ENCODE data around the gene PLD4. TPM values are rescaled to one million over a fixed set of nuclear protein-coding genes. Genes with fewer than 3 reads are reported as not detected.
"Not testable (repeated sequence)": the region's sequence is repeated elsewhere in the genome, so short reads cannot be mapped to it uniquely, and the experiment has no call there.

The PLD4 gene
- total RNA-seq, 1 donor from 2014 or later = not detected

DNA sequence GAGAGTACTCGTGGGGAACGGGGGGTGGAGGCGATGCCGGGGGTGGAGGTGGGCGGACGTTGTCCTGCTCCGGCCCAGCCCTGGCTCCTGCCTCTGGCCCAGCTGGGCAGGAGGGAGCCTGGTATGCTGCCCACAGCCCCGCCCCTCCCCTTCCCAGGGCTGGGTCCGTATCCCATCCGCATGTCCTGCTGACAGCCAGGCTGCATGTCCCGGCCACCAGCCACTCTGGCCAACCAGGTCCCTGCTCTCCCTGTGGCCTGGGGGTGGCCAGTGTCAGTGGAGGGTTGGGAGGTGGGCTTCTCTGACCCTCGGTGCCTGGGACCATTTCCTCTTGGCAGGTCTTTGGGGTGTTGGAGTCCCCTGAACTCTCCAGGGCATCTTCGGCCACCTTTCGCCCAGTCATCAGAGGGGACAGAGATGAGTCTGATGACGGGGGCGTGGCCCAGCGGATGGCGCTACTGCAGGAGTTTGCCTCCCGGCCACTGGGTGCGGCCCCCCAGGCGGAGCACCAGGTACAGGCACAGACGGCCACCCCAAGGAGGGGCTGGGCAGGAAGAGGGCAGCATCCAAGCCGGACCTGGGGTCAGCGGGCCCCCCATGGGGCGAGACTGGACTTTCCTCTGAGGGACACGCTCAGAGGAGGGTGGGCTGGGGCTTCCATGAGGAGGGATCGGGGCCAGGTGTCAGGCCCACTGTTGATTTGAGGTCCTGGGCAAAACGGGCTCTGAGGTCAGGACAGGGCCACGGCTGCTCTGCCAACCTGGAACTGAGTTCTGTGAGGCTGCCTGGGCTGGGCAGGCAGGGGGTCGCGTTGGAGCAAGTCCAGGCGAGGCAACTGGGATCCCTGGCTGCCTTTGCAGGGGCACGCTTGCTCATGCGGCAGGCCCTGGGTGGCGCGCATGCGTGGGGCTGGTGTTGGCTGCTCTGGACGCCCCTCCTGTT is 39.4 kb upstream of the PLD4 start:
- ATAC-seq (no peak), DNase-seq (ENCODE audit: missing footprints) (peak; percentile 50)
- intact Hi-C loops (cut with DNase I) = no loop called here

DNA sequence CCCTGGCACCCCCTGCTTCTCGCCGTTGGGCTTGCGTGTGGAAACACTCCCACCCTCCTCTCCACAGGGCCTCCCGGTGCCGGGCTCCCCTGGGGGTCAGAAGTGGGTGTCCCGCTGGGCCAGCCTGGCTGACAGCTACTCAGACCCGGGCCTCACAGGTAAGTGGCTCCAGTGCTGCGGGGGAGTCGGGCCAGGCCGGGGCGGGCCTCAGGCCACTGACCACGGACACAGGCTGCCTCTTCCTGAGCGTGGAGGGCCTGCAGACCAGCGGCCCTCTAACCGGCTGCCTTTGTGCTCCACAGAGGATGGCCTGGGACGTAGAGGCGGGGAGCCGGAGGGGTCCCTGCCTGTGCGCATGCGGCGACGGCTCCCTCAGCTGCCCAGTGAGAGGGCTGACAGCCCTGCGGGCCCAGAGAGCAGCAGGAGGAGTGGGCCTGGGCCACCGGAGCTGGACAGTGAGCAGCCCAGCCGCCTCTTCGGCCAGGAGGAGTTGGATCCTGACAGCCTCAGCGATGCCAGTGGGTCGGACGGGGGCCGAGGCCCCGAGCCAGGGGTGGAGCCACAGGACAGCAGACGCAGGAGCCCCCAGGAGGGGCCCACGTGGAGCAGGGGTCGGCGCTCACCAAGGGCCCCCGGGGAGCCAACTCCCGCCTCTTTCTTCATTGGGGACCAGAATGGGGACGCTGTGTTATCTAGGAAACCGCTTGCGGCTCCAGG is 38.5 kb upstream of the PLD4 start:
- ATAC-seq = no peak
- DNase-seq (ENCODE audit: missing footprints) = peak; percentile 65

DNA sequence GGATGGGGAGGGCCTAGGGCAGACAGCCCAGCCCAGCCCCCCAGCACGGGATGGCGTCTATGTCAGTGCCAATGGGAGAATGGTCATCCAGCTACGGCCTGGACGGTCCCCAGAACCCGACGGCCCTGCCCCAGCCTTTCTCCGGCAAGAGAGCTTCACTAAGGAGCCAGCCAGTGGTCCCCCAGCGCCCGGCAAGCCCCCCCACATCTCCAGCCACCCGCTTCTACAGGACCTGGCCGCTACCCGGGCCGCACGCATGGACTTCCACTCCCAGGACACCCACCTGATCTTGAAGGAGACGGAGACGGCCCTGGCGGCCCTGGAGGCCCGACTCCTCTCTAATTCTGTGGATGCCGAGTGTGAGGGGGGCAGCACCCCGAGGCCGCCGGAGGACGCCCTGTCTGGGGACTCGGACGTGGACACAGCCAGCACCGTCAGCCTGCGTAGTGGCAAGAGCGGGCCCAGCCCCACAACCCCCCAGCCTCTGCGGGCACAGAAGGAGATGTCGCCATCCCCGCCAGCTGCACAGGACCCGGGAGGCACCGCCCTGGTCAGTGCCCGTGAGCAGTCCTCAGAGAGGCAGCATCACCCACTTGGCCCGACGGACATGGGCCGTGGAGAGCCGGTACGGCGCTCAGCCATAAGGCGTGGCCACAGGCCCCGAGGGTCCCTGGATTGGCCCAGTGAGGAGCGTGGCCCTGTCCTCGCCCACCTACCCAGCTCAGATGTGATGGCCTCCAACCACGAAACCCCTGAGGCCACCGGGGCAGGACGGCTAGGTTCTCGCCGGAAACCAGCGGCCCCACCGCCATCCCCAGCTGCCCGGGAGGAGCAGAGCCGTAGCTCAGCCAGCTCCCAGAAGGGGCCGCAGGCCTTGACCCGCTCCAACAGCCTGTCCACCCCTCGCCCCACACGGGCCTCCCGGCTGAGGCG is 37.7 kb upstream of the PLD4 start:
- ATAC-seq (no peak), DNase-seq (ENCODE audit: missing footprints) (peak; percentile 60)
- intact Hi-C loops (cut with DNase I) = no loop called here

More for the DNA sequence above, 38.5 kb upstream of the PLD4 start:
- intact Hi-C loops (cut with DNase I) = no loop called here

DNA sequence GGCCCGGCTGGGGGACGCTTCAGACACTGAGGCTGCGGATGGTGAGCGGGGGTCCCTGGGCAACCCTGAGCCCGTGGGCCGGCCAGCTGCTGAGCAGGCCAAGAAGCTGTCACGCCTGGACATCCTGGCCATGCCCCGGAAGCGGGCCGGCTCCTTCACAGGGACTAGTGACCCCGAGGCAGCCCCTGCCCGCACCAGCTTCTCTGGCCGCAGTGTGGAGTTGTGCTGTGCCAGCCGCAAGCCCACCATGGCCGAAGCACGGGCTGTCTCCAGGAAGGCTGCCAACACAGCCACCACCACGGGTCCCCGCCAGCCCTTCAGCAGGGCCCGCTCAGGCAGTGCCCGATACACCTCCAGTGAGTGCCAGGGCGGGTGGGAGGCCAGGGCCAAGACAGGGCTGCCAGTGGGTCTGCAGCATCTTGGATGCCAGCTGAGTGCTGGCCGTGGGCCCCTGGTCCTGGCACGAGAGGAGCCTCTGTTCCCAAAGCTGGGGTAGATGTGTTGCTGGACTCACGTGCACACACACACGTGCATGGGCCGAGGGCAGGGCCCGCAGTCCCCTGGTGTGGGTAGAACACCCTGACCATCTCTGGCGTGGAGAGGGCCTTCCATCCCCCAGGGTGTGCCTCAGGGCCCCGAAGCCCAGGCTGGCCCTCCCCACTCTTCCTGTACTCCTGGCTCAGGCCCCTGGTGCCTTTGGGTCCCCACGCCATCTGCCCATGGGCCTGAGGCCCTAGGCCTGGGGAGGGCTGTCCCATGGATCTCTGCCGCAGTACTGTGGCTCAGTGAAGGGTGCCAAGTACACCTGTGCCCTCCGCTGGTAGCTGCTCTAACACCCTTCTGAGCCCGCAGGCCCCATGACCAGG is 36.8 kb upstream of the PLD4 start:
- ATAC-seq (no peak), DNase-seq (ENCODE audit: missing footprints) (peak; percentile 30)
- intact Hi-C loops (cut with DNase I) = no loop called here

DNA sequence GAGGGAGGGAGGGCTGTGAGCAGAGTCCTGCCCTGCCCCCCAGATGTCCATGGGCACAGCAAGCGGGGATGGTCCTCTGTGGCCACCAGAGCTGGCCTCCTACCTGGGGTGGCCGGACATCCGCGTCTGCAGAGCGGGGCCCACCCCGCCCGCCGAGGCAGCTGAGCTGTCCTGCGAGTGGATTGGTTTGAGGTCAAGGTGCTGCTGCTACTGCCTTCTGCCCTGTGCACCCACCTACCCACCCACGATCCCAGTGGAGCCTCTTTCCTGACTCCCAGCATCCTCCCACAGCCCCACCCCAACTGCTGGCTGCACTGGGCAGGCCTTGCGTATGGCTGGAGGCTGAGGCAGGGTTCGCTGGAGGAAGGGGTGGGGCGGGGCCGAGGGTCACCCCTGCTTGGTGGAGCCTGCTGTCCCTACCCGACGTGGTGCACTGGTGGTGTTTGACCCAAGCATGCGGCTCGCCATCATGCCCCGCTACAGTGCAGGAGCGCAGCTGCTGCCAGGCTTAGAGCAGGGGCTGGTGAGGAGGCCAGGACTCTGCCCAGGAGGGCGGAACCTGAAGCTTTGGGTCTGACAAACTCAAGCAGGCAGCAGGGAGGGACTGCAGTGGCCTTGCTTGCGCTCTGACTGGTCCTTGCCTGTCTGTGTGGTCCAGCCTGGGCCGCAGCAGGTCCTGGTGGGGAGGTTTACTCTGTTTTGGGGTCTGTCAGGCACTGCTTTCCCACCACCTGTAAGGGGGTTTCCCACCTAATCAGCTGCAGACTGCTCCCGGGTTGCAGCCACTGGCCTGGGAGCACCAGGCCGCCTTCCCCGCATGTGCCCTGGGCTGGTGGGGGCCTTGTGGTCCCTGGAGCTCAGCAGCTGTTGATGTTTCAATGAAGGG is 35.9 kb upstream of the PLD4 start:
- no peak for ATAC-seq
- DNase-seq (ENCODE audit: missing footprints) = peak; percentile 57
- intact Hi-C loops (cut with DNase I) = no loop called here

DNA sequence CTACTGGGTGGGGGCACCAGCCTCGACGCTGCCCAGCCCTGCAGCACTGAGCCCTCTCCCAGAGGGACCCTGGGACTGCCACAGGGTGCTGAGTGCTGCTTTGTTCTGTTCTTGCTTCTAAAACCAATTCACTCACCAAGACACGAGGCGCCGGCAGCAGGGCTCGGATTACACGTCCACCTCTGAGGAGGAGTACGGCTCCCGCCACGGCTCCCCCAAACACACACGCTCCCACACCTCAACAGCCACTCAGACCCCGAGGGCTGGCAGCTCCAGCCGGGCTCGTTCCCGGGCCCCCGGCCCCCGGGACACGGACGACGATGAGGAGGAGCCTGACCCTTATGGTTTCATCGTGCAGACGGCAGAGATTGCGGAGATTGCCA is 35.3 kb upstream of the PLD4 start:
- ATAC-seq = no peak
- intact Hi-C loops (cut with DNase I) = no loop called here
- peak; percentile 44 for DNase-seq (ENCODE audit: missing footprints)

DNA sequence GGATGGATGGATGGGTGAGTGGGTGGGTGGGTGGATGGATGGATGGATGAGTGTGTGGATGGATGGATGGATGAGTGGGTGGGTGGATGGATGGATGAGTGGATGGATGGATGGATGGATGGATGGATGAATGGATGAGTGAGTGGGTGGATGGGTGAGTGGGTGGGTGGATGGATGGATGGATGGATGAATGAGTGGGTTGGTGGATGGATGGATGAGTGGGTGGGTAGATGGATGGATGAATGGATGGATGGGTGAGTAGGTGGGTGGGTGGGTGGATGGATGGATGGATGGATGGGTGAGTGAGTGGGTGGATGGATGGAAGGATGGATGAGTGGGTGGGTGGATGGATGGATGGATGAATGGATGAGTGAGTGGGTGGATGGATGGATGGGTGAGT is 34.4 kb upstream of the PLD4 start:
- DNase-seq (ENCODE audit: missing footprints); ATAC-seq; intact Hi-C loops (cut with DNase I): not testable (repeated sequence)

DNA sequence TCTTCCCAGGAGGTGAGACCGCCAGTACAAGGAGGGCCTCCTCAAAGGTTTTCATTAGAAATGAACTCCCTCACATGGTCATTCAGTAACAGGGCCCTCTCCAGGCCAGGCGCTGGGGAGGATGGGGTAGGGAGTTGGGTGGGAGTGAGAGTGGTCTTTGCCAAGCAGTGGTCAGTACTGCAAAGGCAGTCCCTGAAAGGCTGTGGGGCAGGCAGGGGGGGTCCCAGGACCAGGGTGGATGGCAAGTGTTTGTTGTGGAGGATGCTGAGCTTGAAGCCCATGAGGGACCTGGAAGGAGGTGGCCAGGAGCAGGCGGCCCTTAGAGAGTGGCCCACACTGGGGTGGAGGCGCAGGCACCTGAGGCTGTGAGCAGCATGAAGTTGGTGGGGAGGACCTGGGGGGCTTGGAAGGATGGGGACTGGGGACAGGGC is 33.5 kb upstream of the PLD4 start:
- DNase-seq (ENCODE audit: missing footprints) = peak; percentile 53
- no peak for ATAC-seq
- intact Hi-C loops (cut with DNase I) = no loop called here

DNA sequence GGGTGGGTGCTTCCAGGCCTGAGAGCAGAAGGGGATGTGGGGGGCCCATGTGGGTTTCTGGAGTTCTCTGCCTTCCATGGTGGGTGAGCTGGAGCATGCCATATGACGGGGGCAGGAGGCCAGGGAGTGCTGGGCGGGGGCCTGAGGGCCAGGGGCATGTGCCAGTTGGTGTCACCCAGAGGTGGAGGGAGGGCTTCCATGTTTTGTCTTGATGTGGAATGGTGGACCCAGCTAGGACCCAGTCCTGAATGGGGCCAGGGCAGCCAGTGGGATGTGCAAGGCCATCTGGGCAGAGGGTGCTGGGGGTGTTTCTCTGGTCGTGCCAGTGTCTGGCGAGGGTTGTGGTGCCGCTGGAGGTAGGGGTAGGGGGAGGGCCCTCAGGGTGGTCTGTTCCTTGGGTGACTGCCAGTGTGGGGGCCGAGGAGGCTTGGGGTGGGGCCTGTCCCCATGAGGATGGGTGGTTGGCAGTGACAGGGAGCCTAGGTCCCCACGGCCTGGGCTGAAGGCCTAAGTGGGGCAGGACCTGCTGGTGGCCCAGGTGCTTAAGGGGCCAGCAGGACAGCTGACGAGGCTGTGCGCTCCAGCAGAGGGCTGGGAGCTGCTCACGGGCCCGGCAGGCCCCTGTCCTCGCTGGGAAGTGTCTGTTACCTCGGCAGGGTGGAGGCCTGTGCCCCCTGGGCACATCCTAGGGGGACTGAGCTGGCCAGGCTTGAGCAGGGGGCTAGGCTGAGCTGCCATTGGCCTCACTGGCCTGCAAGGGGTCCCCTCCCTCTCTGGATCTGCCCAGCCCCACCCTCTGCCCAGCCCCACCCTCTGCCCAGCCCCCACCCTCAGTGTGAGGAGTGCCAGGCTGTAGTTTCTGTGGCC is 32.8 kb upstream of the PLD4 start:
- intact Hi-C loops (cut with DNase I) = no loop called here
- ATAC-seq = no peak
- DNase-seq (ENCODE audit: missing footprints) = no peak

DNA sequence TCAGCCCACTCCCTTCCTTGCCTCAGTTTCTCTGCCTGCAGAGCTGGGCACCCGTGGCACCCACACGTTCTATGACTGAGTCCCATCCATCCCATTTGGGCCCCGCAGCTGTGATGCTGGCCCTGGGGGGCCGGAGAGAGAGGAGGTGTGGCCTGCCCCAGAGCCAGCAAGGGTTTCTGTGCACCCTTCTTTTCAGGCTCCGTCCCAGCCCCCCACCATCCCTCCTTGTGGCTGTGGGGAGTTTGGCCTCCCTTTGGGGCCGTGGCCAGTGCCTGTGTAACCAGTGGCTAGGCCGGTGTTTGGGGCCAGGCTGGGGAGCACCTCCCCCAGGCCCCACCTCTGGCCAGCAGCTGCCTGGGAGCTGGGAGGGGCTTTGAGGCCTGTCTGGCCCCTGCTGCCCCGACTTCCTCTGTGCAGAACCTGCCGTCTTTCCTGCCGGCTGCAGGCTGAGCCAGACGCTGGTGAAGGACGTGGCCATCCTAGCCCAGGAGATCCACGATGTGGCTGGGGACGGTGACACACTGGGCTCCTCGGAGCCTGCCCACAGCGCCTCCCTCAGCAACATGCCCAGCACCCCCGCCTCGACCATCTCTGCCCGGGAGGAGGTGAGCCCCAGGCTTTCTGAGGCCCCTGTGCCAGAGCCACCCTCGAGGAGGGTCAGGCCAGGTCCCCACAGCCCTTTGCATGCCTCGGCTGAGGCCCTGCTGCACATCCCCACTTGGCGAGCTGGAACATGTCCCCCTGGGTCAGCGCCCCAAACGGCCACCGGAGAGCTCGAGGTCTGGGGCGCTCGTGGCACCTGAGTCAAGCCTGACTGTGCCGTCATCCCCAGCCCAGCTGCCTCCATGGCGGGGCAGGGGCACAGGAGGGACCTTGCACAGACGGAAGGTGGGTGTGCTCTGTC is 31.9 kb upstream of the PLD4 start:
- DNase-seq (ENCODE audit: missing footprints) = no peak
- intact Hi-C loops (cut with DNase I) = no loop called here
- ATAC-seq = no peak

DNA sequence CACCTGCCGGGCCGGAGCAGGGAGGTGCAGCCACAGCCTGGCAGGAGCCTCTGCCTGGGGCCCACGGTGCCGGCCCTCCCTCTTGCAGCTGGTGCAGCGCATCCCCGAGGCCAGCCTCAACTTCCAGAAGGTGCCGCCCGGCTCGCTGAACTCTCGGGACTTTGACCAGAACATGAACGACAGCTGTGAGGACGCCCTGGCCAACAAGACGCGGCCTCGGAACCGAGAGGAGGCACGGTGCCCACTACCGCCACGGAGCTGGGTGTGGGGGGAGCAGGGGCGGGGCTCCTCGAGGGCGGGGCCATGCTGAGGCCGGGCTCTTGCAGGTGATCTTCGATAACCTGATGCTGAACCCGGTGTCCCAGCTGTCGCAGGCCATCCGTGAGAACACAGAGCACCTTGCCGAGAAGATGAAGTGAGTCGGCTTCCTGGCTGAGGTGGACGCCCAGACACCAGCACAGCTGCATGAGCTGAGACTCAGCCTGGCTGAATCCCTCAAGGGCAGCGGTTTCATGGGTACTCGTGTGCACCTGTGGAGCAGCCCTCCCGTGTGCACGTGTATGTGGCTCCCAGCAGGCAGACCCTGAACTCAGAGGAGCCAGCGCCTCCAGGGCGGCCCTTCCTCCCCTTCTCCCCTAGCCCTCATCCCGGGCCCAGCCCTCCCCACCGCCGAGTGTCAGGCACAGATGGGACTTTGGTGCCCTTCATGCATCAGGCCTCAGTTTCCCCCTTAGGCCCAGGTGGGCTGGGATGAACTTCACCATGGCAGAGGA is 31.1 kb upstream of the PLD4 start:
- intact Hi-C loops (cut with DNase I) = no loop called here
- DNase-seq (ENCODE audit: missing footprints) (no peak), ATAC-seq (no peak)

DNA sequence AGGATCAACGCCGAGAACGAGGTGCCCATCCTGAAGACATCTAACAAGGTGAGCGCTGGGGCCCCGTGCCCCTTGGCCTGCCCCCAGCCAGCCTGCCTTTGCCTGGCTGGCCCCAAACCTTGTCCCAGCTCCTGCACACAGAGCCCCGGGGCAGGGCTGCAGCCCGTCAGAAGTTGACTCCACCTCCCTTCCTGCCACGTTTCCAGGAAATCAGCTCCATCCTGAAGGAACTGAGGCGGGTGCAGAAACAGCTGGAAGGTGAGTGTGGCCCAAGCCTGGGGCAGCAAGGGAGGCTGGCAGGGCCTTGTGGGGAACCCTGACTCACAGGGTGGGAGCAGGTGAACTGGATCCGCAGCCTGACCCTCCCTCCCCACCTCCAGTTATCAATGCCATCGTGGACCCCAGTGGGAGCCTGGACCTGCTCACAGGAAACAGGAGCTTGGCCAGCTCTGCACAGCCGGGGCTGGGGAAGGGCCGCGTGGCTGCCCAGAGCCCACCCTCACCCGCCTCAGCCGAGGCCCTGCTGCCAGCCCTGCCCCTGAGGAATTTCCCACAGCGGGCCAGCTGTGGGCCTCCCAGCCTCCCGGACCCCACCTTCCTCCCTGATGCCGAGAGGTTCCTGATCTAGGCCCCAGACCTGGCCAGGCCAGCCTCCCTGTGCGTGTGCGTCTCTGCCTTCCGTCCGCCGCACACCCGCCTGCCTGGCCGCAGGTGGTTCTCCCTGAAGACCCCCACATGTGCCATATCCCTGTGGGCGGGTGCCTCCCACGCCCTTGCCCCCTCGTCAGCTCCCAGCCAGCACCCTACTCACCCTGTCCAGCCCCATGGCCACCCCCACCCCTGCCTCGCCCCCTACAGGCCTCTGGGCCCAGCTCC is 30.1 kb upstream of the PLD4 start:
- intact Hi-C loops (cut with DNase I) = loop anchor here (5.0 kb wide), 1 partner anchor 153 kb away; no protein-coding TSS in a partner anchor
- DNase-seq (ENCODE audit: missing footprints) (no peak), ATAC-seq (peak; percentile 14)

DNA sequence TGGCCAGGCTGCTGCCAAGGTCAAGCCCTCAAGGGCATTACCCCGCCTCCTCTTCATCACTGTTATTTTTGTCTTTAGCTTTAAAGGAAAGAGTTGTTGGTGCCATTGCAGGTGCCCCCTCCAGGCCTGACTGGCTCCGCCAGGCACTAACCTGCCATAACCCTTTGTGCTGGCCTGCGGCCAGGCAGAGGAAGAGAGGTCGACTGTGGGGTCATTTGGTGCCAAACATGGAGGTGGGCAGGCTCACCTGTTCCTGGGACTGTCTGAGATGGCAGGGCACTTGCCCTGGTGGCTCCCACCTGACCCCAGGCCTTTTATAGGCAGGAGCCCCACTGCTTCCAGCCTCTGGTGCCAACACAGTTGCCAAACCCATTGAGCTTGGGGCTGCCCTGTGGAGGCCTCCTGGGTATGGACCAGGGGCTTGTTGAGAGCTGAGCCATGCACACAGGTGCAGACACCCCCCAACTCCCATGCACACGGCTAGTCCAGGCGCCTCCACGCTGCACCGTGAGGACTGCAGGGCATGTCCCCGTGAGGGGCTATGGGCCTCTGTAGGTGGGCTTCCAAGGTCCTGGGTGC is 29.4 kb upstream of the PLD4 start:
- intact Hi-C loops (cut with DNase I) = loop anchor here (5.0 kb wide), 1 partner anchor 152 kb away; no protein-coding TSS in a partner anchor
- ATAC-seq (no peak), DNase-seq (ENCODE audit: missing footprints) (no peak)

Data from Right ventricle myocardium inferior (tissue), 1 donor.